Esophagus squamous epithelium (tissue), 5 donors: ENCODE results near the gene TEX13D. TPM values are rescaled to one million over a fixed set of nuclear protein-coding genes. Genes with fewer than 3 reads are reported as not detected.

ENCODE experiments used
- DNase-seq: peaks from one replicate; lab custom pipeline; 2025; lab: John Stamatoyannopoulos, UW
- H3K27ac ChIP-seq, 4 donors: fragments of 200-600 bp; sonication (generic); one replicate each; pipeline ENCODE4 v1.5.1; 2016 to 2019; ENCODE audit warnings: mild to moderate bottlenecking in 1 of 4
- H3K27me3 ChIP-seq, 4 donors: fragments of 200-600 bp; sonication (generic); 1 replicate in 3 of 4; 2 replicates in 1 of 4; pipeline versions ENCODE4 v1.5.1 to v1.6.0; 2017 to 2021; ENCODE audit warnings: antibody characterized with exemption in 1 of 4
- H3K36me3 ChIP-seq, 3 donors: fragments of 200-600 bp; sonication (generic); one replicate each; pipeline ENCODE4 v1.5.1; 2016 to 2019
- H3K4me1 ChIP-seq, 3 donors: fragments of 200-600 bp; sonication (generic); one replicate each; pipeline ENCODE4 v1.5.1; 2017 to 2019
- H3K4me3 ChIP-seq, 4 donors: fragments of 200-600 bp; sonication (generic); 1 replicate in 3 of 4; 2 replicates in 1 of 4; pipeline ENCODE4 v1.5.1; 2016 to 2019; ENCODE audit warnings: mild to moderate bottlenecking in 2 of 4, moderate library complexity in 1 of 4
- H3K9me3 ChIP-seq, 3 donors: fragments of 200-600 bp; sonication (generic); one replicate each; pipeline ENCODE4 v1.5.1; 2016 to 2019
- POLR2A ChIP-seq, 4 donors: fragments of 450-650 bp; IDR thresholded peaks; one replicate each; pipeline ENCODE4 v1.6.1; 2017; ENCODE audit warnings: antibody characterized with exemption in 4 of 4, mild to moderate bottlenecking in 4 of 4, moderate library complexity in 3 of 4
- WGBS, 2 donors: methylation state at CpG; one replicate each; pipeline ENCODE4 v1.1.5; 2018; 5-methylcytosine and 5-hydroxymethylcytosine counted together
- intact Hi-C: fragments of 100-400 bp; cut with DNase I; formaldehyde crosslinking; loops from one replicate; pipeline ENCODE4 v1.15.0; 2022
- total RNA-seq, 4 donors: library from RNA; depleted of rRNA; stranded (reverse); fragments of >200 nt; gene quantifications; one replicate each; pipeline ENCODE4 v1.1.0, GENCODE V29; 2016
- TF ChIP-seq, protein P1 (sequence below), 6 experiments: fragments of 450-650 bp in 4 of 6; fragments of 200-600 bp in 2 of 6; sonication (generic) in 2 of 6; IDR thresholded peaks; one replicate each; pipeline ENCODE4 v1.5.1; 2016 to 2019; ENCODE audit warnings: antibody characterized with exemption in 6 of 6, mild to moderate bottlenecking in 4 of 6, moderate library complexity in 4 of 6
- donor health status: DM: yes; HTN: yes; CAD: no.

Gene TEX13D
- total RNA-seq, 4 donors from 2014 or later, result not detected

DNA sequence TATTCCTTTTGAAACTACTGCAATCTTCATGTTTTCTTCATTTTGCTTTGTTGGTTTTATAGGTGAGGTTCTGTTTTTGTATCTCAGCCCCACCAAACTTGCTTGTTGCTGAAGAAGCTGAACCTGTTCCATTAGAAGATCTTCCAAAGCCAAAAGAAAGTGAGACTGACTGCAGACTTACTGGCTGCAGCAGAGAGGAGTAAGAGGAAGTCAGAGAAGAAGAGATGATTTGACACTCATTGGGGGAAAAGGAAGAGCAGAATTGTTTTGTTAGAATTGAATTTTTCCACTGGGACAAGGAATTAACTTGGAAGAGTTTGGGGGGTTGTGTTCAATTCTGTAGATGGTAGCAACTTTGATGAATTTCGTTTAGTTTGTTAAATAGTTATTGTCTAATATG, 3.1 kb downstream of the TEX13D start:
- WGBS, 2 donors, result 38 to 46% methylated on average over 1 of the region's 1 CpG

DNA sequence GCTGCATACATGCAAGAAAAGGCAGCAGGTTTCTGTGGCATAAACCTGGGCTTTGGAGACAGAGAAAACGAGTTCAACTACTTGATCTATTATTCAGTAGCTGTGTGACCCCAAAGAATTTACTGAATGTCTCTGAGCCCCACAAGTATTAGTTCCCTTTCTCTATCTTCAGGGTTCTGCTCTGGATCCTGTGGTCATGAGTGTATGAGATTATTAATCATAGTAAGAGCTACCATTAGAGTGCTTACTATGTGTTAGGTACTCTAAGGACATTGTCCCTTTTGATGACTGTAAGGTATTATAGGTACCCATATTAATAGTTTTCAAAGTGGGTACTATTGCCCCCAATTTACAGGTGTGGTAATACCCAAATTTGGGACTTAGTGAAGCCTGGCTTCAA, 5.5 kb downstream of the TEX13D start:
- Histone ChIP-seq H3K36me3 (no peaks in the 10 kb centered on the region), H3K27ac (no peak overlapping the region), H3K27me3 (no peaks in the 10 kb centered on the region), H3K4me3 (no peak overlapping the region), H3K9me3 (no peaks in the 10 kb centered on the region), H3K4me1 (no peaks in the 10 kb centered on the region)
- whole genome bisulfite sequencing, 2 donors, result 21 to 50% methylated on average over 1 of the region's 1 CpG
- no peak for TF ChIP-seq POLR2A (IDR thresholded peaks at IDR 0.05)
- TF ChIP-seq, protein P1, sequence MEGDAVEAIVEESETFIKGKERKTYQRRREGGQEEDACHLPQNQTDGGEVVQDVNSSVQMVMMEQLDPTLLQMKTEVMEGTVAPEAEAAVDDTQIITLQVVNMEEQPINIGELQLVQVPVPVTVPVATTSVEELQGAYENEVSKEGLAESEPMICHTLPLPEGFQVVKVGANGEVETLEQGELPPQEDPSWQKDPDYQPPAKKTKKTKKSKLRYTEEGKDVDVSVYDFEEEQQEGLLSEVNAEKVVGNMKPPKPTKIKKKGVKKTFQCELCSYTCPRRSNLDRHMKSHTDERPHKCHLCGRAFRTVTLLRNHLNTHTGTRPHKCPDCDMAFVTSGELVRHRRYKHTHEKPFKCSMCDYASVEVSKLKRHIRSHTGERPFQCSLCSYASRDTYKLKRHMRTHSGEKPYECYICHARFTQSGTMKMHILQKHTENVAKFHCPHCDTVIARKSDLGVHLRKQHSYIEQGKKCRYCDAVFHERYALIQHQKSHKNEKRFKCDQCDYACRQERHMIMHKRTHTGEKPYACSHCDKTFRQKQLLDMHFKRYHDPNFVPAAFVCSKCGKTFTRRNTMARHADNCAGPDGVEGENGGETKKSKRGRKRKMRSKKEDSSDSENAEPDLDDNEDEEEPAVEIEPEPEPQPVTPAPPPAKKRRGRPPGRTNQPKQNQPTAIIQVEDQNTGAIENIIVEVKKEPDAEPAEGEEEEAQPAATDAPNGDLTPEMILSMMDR (IDR thresholded peaks at IDR 0.05), result no peak
- intact Hi-C loops, result no loop called here
- no peak for DNase-seq

More for the DNA sequence above, 3.1 kb downstream of the TEX13D start:
- H3K4me1 ChIP-seq, result no peaks in the 10 kb centered on the region
- intact Hi-C loops, result no loop called here
- H3K4me3 ChIP-seq, result no peak overlapping the region
- TF ChIP-seq, protein P1 (IDR thresholded peaks at IDR 0.05), result no peak
- no peak for TF ChIP-seq POLR2A (IDR thresholded peaks at IDR 0.05)
- no peak for DNase-seq
- no peak overlapping the region for H3K27ac ChIP-seq
- H3K27me3 ChIP-seq, result no peaks in the 10 kb centered on the region
- H3K9me3 ChIP-seq, result no peaks in the 10 kb centered on the region
- no peaks in the 10 kb centered on the region for H3K36me3 ChIP-seq

DNA sequence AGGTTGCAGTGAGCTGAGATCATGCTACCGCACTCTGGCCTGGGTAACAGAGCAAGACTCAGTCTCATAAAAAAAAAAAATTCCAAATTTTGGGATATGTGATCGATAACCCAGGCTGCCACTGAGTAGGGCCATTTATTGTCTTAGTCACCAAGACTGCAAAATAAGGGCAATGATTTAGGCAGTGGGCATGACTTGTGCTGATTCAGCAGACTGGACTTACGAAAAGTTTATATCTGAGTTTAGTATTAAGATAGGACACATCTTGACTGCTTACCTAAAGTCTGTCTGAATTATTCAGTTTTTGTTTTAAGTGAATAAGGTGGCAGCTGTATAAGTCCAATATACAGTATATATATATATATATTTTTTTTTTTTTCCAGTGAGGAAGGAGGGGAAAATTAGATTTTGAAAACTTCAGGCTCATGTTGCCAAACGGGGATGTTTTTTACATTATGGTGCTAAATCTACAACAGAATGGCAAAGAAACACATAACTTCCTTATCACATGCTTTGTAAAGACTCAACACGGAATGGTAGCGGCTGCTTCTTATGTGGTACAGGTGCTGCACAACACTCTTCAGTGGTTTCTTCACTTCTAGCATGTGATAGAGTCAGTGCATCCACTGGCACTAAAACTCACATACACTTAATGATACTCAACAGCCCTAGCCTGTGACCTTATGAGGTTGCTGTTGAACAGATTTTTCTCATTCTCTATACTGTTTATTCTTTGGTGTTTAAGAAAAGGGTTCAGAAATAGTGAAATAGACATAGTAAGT, 6.5 kb downstream of the TEX13D start:
- TF ChIP-seq, protein P1 (IDR thresholded peaks at IDR 0.05), result no peak
- TF ChIP-seq POLR2A (IDR thresholded peaks at IDR 0.05), result no peak
- no peaks in the 10 kb centered on the region for H3K27me3 ChIP-seq
- H3K36me3 ChIP-seq, result no peaks in the 10 kb centered on the region
- intact Hi-C loops, result no loop called here
- no peaks in the 10 kb centered on the region for H3K9me3 ChIP-seq
- no peaks in the 10 kb centered on the region for H3K4me1 ChIP-seq
- DNase-seq, result no peak
- H3K4me3 ChIP-seq, result no peak overlapping the region
- 79 to 90% methylated on average over 6 of the region's 6 CpGs for WGBS, 2 donors
- H3K27ac ChIP-seq, result no peak overlapping the region

DNA sequence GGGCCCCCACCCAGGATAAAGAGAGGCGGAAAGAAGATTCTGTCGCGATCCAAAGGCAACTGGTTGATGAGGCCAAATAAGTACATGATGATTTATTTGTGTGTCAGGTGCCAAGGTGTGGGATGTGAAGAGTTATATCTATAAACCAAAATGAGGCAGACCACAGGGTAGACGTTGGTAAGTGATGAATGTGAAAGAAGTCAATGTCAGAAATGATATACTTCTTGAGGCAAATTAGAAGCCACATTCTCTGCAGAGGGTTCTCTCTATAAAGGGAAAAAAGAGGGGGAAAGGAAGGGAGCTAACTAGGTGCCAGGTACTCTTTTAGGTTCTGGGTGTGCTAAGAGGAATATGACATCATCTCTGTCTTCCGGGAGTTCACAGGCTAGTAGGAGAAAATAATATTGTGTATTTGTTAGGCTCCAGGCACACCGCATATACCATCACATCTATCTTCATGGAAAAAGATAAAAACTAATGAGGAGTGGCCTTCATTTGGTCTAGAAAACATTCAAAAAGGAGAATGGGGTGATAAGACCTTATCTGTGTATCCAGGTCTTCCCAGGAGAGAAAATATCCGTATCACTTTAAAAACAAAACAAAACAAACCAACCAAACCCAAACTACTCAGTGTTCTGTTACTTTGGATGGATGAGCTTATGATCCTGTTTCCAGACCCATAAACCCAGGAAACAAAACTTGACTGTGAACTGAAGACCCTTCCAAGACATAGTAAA, 9.1 kb downstream of the TEX13D start:
- H3K9me3 ChIP-seq, result no peaks in the 10 kb centered on the region
- no peaks in the 10 kb centered on the region for H3K27me3 ChIP-seq
- no peak overlapping the region for H3K27ac ChIP-seq
- H3K4me1 ChIP-seq, result no peaks in the 10 kb centered on the region
- 50 to 53% methylated on average over 7 of the region's 7 CpGs for WGBS, 2 donors
- no peak for DNase-seq
- intact Hi-C loops, result no loop called here
- TF ChIP-seq, protein P1 (IDR thresholded peaks at IDR 0.05), result no peak
- no peak for TF ChIP-seq POLR2A (IDR thresholded peaks at IDR 0.05)
- H3K4me3 ChIP-seq, result no peak overlapping the region
- H3K36me3 ChIP-seq, result no peaks in the 10 kb centered on the region
